ENCODE results near the gene BGLAP.

The BGLAP gene

DNA sequence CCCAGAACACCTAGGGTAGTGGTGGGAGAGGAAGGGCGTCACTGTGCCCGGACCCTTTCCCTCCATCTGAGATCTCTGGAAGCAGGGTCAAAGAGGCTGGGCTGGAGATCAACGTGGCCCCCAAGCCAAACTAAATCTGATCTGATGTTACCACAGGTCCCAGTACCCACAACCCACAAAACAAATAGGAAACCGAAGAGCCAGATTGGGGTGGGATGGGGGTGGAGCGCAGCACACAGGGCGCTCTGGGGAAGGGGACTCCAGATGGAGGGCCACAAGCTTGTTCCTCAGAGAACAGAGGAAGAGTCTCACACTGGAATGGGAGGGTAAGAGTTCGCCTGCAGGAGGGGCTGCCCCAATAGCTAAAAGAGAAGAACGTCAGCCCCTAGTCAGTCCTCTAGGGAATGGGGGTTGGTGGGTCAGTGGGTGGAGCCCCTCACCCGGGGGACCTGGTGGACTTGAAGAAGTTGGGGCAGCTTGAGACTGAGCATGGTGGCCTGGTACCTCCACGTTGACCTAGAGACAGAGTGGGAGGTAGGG is 4.3 kb downstream of the BGLAP start:
- no peaks in the 10 kb centered on the region for H3K9me3 ChIP-seq (ENCODE audit: severe bottlenecking)
- H3K27ac ChIP-seq (ENCODE audit: poor library complexity, severe bottlenecking), result no peak overlapping the region
- H3K36me3 ChIP-seq (ENCODE audit: low read depth), result peaks cover 8% of the 10 kb centered on the region
- TF ChIP-seq, protein P1, sequence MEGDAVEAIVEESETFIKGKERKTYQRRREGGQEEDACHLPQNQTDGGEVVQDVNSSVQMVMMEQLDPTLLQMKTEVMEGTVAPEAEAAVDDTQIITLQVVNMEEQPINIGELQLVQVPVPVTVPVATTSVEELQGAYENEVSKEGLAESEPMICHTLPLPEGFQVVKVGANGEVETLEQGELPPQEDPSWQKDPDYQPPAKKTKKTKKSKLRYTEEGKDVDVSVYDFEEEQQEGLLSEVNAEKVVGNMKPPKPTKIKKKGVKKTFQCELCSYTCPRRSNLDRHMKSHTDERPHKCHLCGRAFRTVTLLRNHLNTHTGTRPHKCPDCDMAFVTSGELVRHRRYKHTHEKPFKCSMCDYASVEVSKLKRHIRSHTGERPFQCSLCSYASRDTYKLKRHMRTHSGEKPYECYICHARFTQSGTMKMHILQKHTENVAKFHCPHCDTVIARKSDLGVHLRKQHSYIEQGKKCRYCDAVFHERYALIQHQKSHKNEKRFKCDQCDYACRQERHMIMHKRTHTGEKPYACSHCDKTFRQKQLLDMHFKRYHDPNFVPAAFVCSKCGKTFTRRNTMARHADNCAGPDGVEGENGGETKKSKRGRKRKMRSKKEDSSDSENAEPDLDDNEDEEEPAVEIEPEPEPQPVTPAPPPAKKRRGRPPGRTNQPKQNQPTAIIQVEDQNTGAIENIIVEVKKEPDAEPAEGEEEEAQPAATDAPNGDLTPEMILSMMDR (IDR thresholded peaks at IDR 0.05; ENCODE audit: poor library complexity, severe bottlenecking), result no peak
- DNase-seq (ENCODE audit: low spot score) (no peak), ATAC-seq (ENCODE audit: low read depth) (no peak)
- H3K4me3 ChIP-seq (ENCODE audit: severe bottlenecking), result no peak overlapping the region
- H3K27me3 ChIP-seq (ENCODE audit: insufficient read depth, poor library complexity, severe bottlenecking), result peaks cover 6% of the 10 kb centered on the region
- peaks cover 10% of the 10 kb centered on the region for H3K4me1 ChIP-seq (ENCODE audit: insufficient read depth, poor library complexity, severe bottlenecking)

DNA sequence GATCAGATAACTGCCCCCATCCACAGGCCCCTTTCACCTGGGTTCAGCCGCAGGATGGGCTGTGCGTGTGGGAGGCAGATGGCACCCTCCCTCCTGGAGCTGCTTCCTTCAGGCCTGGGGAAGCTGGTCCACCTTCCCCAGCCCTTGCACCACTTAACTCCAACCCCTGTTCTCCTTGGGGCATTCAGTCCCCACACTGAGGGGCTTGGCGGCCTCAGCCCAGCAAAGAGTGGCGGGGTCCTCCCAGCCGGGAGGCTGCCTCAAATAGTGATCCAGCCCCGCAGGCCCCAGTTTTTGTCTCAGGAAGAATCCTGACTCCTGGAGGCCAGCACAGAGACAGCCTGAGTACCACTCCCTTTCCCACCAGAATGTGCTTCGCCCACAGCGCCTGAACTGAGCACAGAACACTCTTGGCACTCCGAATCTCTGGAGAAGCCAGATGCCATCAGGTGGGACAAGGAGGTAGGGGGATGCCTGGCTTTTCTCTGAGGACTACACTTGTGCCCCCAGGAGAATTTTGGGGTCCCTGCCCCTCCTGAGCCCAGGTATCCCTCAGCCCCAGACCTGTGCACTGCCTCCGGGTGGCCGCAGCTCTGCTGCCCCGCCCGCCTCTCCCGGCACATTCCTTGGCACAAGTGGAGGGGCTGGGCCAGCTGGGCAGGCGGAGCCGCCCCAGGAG is 4.9 kb downstream of the BGLAP start:
- Histone ChIP-seq H3K4me1 (ENCODE audit: insufficient read depth, poor library complexity, severe bottlenecking) (peaks cover 4% of the 10 kb centered on the region), H3K36me3 (ENCODE audit: low read depth) (peaks cover 12% of the 10 kb centered on the region), H3K4me3 (ENCODE audit: severe bottlenecking) (no peak overlapping the region), H3K27ac (ENCODE audit: poor library complexity, severe bottlenecking) (no peak overlapping the region), H3K9me3 (ENCODE audit: severe bottlenecking) (no peaks in the 10 kb centered on the region), H3K27me3 (ENCODE audit: insufficient read depth, poor library complexity, severe bottlenecking) (peaks cover 6% of the 10 kb centered on the region)
- no peak for DNase-seq (ENCODE audit: low spot score)
- ATAC-seq (ENCODE audit: low read depth), result peak; percentile 4; the same call in 1 of the 3 replicates
- TF ChIP-seq, protein P1 (IDR thresholded peaks at IDR 0.05; ENCODE audit: poor library complexity, severe bottlenecking), result no peak

DNA sequence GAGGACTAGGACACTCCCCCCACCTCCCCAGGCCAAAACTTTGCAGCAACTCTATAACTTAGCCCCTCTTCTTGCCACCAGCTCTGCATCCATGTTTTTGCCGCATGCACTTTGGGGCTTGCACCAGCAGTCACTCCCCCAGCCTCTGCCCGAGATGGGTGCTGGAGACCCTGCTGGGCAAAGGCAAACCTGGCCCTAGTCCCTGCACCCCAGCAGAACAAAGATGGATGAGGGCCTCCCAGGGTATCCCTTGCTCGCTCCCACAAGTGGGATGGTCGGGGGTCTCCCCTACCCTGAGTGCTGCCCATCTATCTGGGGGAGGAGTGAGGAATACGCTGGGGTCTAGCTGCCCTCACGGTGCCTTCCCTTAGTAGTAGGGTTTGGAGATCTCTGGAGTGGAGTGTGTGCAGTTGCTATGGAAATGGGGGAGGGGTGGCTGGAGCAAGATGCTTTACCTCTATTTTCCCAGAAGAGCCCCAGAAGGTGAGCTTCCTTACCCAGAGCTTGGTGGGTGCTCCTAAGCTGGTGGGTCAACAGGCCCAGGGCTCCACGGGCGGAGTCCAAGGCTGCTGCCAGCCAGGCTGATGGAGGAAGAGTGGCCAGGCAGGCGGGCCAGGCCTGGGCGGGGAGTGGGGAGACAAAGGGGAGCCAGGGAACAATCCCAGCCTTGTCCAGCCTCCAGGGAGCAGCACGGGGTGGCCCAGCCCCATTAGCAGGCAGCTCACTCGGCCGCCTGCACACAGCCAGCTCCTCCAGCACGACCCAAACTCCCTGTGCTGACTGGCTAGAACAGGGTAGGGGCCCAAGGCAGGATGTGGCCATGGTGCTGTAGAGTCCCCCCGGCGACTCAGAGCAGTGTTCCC is 5.7 kb downstream of the BGLAP start, which contains the start of gene PAQR6:
TSS of gene PAQR6 (minus strand) at position 597 of the 863 bp plus-strand sequence. CDS start 1,325 bp downstream, outside the sequence.
- H3K36me3 ChIP-seq (ENCODE audit: low read depth), result peaks cover 18% of the 10 kb centered on the region
- ATAC-seq (ENCODE audit: low read depth), result peak; percentile 28

DNA sequence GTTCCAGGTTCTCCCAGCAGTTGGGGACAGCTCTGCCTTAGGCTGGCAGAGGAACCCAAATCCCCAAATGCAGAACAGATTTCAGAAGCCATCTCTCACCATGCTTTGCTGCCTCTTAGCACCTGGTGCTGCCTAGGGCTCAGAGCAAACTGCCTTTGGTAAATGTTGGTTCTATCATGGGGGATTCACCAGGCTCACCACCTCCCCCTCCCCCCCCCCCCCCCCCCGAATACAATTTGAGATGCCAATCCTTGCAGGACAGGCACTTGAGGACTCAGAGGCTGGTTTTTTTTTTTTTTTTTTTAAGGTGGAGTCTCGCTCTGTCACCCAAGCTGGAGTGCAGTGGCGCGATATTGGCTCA is 6.3 kb downstream of the BGLAP start:
- no peaks in the 10 kb centered on the region for H3K9me3 ChIP-seq (ENCODE audit: severe bottlenecking)
- no peak for DNase-seq (ENCODE audit: low spot score)
- no peak overlapping the region for H3K4me3 ChIP-seq (ENCODE audit: severe bottlenecking)
- no peak overlapping the region for H3K27ac ChIP-seq (ENCODE audit: poor library complexity, severe bottlenecking)
- peaks cover 25% of the 10 kb centered on the region for H3K36me3 ChIP-seq (ENCODE audit: low read depth)
- no peaks in the 10 kb centered on the region for H3K4me1 ChIP-seq (ENCODE audit: insufficient read depth, poor library complexity, severe bottlenecking)
- peaks cover 6% of the 10 kb centered on the region for H3K27me3 ChIP-seq (ENCODE audit: insufficient read depth, poor library complexity, severe bottlenecking)
- TF ChIP-seq, protein P1 (IDR thresholded peaks at IDR 0.05; ENCODE audit: poor library complexity, severe bottlenecking), result no peak
- peak; percentile 2; the same call in 1 of the 3 replicates for ATAC-seq (ENCODE audit: low read depth)

More for the DNA sequence above, 5.7 kb downstream of the BGLAP start, which contains the start of gene PAQR6:
- H3K9me3 ChIP-seq (ENCODE audit: severe bottlenecking), result no peaks in the 10 kb centered on the region
- no peaks in the 10 kb centered on the region for H3K4me1 ChIP-seq (ENCODE audit: insufficient read depth, poor library complexity, severe bottlenecking)
- H3K27ac ChIP-seq (ENCODE audit: poor library complexity, severe bottlenecking), result no peak within 1 kb of the TSS
- H3K27me3 ChIP-seq (ENCODE audit: insufficient read depth, poor library complexity, severe bottlenecking), result peaks cover 6% of the 10 kb centered on the region
- TF ChIP-seq, protein P1 (IDR thresholded peaks at IDR 0.05; ENCODE audit: poor library complexity, severe bottlenecking), result no peak
- no peak within 1 kb of the TSS for H3K4me3 ChIP-seq (ENCODE audit: severe bottlenecking)
- DNase-seq (ENCODE audit: low spot score), result no peak

All from RWPE2 (cell line).